HG03103 (cell line): ENCODE measurements around the gene GGA3.
A peak's percentile ranks its signal among the peaks of the same experiment; 100 is the strongest.
"Not testable (repeated sequence)": the region's sequence is repeated elsewhere in the genome, so short reads cannot be mapped to it uniquely, and the experiment has no call there.

Source experiments
- ATAC-seq: cut with Tn5 transposase; IDR thresholded peaks from one replicate; pipeline ENCODE4 v1.9.1; 2021; ENCODE audit warnings: low read depth; ENCODE audit not compliant: unreplicated experiment

GGA3 gene

DNA sequence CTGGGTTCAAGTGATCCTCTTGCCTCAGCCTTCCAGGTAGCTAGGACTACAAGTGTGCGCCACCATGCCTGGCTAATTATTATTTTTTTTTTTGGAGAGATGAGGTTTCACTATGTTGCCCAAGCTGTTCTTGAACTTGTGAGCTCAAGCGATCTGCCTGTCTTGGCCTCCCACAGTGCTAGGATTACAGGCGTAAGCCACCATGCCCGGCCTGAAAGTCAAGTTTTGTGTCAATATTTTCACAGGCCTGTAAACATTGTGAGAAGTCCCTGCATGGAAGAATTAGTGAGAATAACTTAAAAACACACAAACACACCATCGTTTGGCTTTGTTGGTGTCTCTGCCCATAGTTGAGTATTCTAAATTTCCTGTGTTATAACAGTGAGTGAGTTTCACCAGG lies 33.7 kb downstream of the GGA3 start:
- ATAC-seq = no peak

DNA sequence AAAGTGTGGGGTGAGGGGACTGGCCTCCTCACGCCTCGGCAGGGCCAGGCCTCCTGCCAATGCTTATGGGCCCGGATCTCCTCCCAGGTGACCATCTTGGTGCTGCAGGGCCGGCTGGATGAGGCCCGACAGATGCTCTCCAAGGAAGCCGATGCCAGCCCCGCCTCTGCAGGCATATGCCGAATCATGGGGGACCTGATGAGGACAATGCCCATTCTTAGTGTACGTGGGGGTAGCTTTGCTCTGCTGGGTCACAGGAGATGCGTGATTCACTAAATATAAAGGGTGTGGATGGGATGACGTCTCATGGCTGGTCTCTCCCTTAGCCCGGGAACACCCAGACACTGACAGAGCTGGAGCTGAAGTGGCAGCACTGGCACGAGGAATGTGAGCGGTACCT lies 36.4 kb downstream of the GGA3 start:
- no peak for ATAC-seq

- ATAC-seq = no peak
Measured at GRCh38 chr17:75219815-75220214, 41.6 kb downstream of the GGA3 start.

DNA sequence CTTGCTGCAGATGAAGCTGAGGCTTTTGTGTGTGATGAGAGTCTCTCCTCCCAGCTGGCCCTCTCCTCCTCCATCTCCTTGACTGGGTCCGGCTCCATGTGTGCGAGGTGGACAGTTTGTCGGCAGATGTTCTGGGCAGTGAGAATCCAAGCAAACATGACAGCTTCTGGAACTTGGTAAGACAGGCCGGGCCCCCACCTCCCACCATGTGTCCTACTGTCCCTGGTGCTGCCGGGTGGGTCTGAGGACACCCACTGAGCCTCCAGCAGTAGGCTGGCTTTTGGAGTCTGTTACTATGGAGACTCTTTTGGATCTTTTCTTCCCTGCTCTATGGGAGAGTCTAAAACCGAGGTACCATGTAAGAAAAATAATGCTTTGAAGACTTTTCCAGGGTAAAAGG lies 43.3 kb downstream of the GGA3 start:
- ATAC-seq = no peak

DNA sequence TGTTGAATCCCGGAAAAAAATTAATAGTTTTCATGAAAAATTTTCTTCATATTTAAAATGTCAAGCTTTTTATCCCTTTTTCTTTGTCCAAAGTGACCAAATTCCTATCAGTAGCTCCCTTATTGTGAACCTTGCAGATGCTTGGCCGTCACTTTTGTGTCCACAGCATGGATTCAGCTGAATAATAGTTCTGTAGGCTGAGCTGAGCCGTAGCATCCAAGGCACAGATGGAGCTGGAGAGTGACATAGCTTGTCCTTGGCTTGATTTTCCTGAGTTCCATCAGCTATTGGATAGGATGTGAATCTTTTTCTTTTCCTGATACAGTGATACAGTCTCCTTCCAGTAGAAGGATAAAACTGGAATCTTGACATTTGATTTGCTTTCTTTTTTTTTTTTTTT lies 52.3 kb downstream of the GGA3 start:
- no peak for ATAC-seq

GRCh38 chr17:75208161-75208560 lies 53.2 kb downstream of the GGA3 start:
- ATAC-seq = no peak

- ATAC-seq = no peak
Measured at GRCh38 chr17:75207760-75208159, 53.6 kb downstream of the GGA3 start.

DNA sequence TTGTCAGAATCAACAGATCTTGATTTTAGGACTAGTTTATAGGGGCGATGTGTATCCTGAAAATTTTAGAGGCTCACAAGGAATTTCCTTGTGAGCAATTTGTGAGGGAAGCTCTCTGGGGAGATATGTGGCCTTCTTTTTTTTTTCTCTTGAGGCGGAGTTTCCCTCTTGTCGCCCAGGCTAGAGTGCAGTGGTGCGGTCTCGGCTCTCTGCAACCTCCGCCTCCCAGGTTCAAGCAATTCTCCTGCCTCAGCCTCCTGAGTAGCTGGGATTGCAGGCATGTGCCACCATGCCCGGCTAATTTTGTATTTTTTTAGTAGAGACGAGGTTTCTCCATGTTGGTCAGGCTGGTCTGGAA lies 54.4 kb downstream of the GGA3 start:
- not testable (repeated sequence) for ATAC-seq

DNA sequence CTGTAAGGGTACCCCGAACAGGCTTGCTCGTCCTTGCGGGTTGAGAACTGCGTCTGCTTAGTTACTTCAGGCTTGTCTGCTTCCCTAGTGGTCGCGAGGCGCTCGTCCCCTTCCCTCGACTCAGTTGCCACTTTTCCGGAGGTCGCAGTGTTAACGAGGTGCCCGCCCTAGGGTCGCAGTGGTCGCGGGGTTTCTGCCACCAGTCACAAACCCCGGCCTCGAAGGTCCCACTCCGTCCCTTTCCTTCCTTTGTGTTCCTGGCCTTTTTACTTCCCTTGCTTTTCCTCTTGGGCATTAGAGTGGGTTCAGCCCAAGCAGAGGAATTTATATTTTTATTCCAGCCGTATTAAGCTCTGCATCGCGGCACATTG lies 55.6 kb downstream of the GGA3 start:
- ATAC-seq = no peak

DNA sequence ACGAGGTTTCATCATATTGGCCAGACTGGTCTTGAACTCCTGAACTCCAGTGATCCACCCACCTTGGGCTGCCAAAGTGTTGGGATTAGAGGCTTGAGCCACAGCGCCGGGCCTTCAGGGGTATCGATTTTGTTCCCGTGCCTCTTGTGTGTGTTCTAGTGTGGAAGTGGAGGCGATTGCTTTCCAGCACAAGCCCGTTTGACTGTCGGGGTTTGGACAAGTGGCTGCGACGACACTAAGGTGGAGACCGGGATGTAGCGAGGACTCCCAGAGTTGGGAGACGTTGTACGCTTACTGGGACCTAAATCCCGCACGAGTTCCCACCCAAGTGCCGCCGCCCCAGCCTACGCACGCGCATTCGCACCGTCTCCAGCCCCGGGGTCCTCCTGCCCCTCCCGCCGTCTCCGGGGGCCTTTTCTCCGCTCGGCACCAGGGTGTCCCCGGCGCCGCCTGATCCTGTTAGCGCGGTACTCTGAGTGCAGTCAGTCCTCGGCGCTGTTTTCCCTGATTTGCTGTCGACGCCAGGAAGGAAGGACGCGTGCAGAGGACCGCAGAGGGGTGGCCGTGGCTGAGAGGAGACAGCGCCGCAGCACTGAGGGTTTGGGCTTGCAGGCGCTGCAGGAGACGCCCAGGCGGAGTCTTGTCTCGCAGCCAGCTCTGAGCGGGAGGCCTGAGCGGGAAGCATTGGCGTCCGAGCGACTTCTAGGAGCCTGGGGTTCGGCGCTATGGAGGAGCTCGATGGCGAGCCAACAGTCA lies 56.2 kb downstream of the GGA3 start, which contains the start of gene NUP85:
TSS of gene NUP85 (plus strand) at position 643 of the 756 bp plus-strand sequence. CDS start at position 726, 83 bp downstream.
- peak; percentile 58 for ATAC-seq

- ATAC-seq = no peak
Measured at GRCh38 chr17:75199886-75200618, 61.4 kb downstream of the GGA3 start.

DNA sequence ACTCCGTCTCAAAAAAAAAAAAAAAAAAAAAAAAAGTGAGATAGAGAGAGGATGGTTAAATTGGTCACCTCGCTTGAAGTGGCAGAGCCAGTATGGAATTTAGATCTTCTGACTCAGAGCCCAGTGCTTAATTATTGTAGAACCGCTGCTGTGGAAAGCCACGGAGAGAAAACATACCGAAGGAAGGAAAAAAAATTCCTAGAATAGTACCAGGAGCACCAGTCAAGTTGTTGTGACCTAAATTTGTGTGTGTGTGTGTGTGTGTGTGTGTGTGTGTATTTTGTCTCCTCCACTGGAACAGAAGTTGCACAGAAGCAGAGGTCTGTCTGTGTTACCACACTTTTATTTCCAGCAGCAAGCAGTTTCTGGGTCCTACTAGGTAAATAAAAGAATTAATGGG lies 66.5 kb downstream of the GGA3 start:
- ATAC-seq = no peak

DNA sequence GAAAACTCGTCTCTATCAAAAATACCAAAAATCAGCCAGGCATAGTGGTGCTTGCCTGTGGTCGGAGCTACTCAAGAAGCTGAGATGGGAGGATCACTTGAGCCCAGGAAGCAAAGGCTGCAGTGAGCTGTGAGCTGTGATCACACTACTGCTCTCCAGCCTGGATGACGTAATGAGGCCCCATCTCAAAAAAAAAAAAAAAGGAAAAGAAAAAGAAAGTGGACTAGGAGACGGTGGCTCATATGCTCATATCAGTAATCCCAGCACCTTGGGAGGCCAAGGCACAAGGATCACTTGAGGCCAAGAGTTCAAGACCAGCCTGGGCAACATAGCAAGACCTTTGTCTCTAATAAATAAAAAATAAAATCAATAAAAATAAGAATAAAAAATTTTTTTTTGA lies 69.8 kb downstream of the GGA3 start:
- no peak for ATAC-seq

DNA sequence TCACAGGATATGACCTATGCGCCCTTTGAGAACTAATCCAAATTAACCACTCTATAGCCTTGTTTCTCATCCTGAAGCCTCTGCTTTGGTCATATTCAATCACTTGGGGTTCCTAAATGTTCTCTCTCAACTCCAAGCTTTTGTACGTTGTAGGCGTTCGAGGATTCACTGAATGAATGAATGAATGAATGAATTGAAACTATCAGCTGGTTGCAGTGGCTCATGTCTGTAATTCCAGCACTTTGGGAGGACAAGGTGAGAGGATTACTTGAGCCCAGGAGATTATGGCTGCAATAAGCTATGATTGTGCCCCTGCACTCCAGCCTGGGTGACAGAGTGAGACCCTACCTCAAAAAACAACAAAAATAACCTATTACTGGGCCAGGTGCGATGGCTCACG lies 72.8 kb downstream of the GGA3 start:
- no peak for ATAC-seq
